Gastroesophageal sphincter (tissue), 4 donors: ENCODE data around the gene NOX3. TPM values are rescaled to one million over a fixed set of nuclear protein-coding genes. Genes with fewer than 3 reads are reported as not detected.

ENCODE experiments used
- ATAC-seq: fragments of 150-250 bp; one replicate; pipeline ENCODE4 v1.9.1; 2016; ENCODE audit warnings: mild to moderate bottlenecking, moderate library complexity
- H3K27ac ChIP-seq, 4 donors: fragments of 200-600 bp; sonication (generic) in 3 of 4; 1 replicate in 3 of 4; 2 replicates in 1 of 4; pipeline ENCODE4 v1.5.1; 2016 to 2019
- H3K27me3 ChIP-seq: fragments of 200-600 bp; sonication (generic); one replicate; pipeline ENCODE4 v1.5.1; 2019
- H3K36me3 ChIP-seq, 2 donors: fragments of 200-600 bp; sonication (generic); one replicate each; pipeline ENCODE4 v1.5.1; 2019; ENCODE audit warnings: control low read depth in 1 of 2
- H3K4me1 ChIP-seq, 3 donors: fragments of 200-600 bp; sonication (generic); 1 replicate in 2 of 3; 2 replicates in 1 of 3; pipeline ENCODE4 v1.5.1; 2016 to 2019; ENCODE audit warnings: control low read depth in 2 of 3
- H3K4me3 ChIP-seq, 2 donors: fragments of 200-600 bp; sonication (generic); one replicate each; pipeline ENCODE4 v1.5.1; 2019; ENCODE audit warnings: mild to moderate bottlenecking in 1 of 2, moderate library complexity in 1 of 2
- H3K9me3 ChIP-seq, 3 donors: fragments of 200-600 bp; sonication (generic); one replicate each; pipeline ENCODE4 v1.5.1; 2017 to 2019; ENCODE audit warnings: control low read depth in 2 of 3
- CTCF ChIP-seq, 4 experiments: fragments of 200-600 bp in 2 of 4; fragments of 450-650 bp in 2 of 4; sonication (generic) in 1 of 4; IDR thresholded peaks; one replicate each; pipeline ENCODE4 v1.5.1; 2017 to 2019; ENCODE audit warnings: antibody characterized with exemption in 4 of 4, mild to moderate bottlenecking in 2 of 4, moderate library complexity in 2 of 4
- EP300 ChIP-seq: sonication (generic); formaldehyde crosslinking; IDR thresholded peaks from one replicate; pipeline ENCODE4 v1.6.1; 2017; ENCODE audit warnings: antibody characterized with exemption, mild to moderate bottlenecking
- POLR2A ChIP-seq, 2 donors: fragments of 450-650 bp; IDR thresholded peaks; one replicate each; pipeline ENCODE4 v1.6.1; 2017; ENCODE audit warnings: antibody characterized with exemption in 2 of 2, mild to moderate bottlenecking in 2 of 2, moderate library complexity in 1 of 2
- POLR2AphosphoS5 ChIP-seq: sonication (generic); formaldehyde crosslinking; IDR thresholded peaks from one replicate; pipeline ENCODE4 v1.6.1; 2017; ENCODE audit warnings: antibody characterized with exemption
- WGBS, 2 donors: methylation state at CpG; one replicate each; pipeline ENCODE4 v1.1.5; 2018; ENCODE audit warnings: low coverage in 1 of 2; 5-methylcytosine and 5-hydroxymethylcytosine counted together
- total RNA-seq, 4 donors: library from RNA; depleted of rRNA; stranded (reverse); fragments of >200 nt; gene quantifications; one replicate each; pipeline ENCODE4 v1.1.0, GENCODE V29; 2016

NOX3 gene
- total RNA-seq, 4 donors from 2014 or later, result 0.54 TPM; not detected in 3

- no peak for ATAC-seq
- no peaks in the 10 kb centered on the region for H3K36me3 ChIP-seq
- TF ChIP-seq CTCF (IDR thresholded peaks at IDR 0.05), result no peak
- no peak for TF ChIP-seq EP300
- no peak for TF ChIP-seq POLR2A (IDR thresholded peaks at IDR 0.05)
- no peak for TF ChIP-seq POLR2AphosphoS5
Measured at GRCh38 chr6:155388591-155388990, 67.0 kb downstream of the NOX3 start.

GRCh38 chr6:155387481-155387880, 68.2 kb downstream of the NOX3 start:
- ATAC-seq, result no peak
- H3K4me3 ChIP-seq, result no peak overlapping the region
- H3K36me3 ChIP-seq, result no peaks in the 10 kb centered on the region
- WGBS, 2 donors, result 71 to 95% methylated on average over 1 to 2 of the region's 2 CpGs
- TF ChIP-seq CTCF (IDR thresholded peaks at IDR 0.05), result no peak
- TF ChIP-seq POLR2AphosphoS5, result no peak
- TF ChIP-seq POLR2A (IDR thresholded peaks at IDR 0.05), result no peak
- no peak for TF ChIP-seq EP300
- H3K4me1 ChIP-seq, result no peaks in the 10 kb centered on the region
- H3K27me3 ChIP-seq, result no peaks in the 10 kb centered on the region
- no peak overlapping the region for H3K27ac ChIP-seq
- no peaks in the 10 kb centered on the region for H3K9me3 ChIP-seq

More at GRCh38 chr6:155388591-155388990, 67.0 kb downstream of the NOX3 start:
- H3K4me3 ChIP-seq, result no peak overlapping the region
- H3K27ac ChIP-seq, result no peak overlapping the region
- H3K9me3 ChIP-seq, result no peaks in the 10 kb centered on the region
- H3K27me3 ChIP-seq, result no peaks in the 10 kb centered on the region
- H3K4me1 ChIP-seq, result no peaks in the 10 kb centered on the region

GRCh38 chr6:155384321-155384952, 71.2 kb downstream of the NOX3 start:
- no peaks in the 10 kb centered on the region for H3K36me3 ChIP-seq
- TF ChIP-seq EP300 (no peak), POLR2AphosphoS5 (no peak), CTCF (IDR thresholded peaks at IDR 0.05) (no peak), POLR2A (IDR thresholded peaks at IDR 0.05) (no peak)
- no peak overlapping the region for H3K4me3 ChIP-seq
- H3K9me3 ChIP-seq, result no peaks in the 10 kb centered on the region
- no peak for ATAC-seq
- H3K27me3 ChIP-seq, result no peaks in the 10 kb centered on the region
- WGBS, 2 donors, result 86 to 88% methylated on average over 12 to 14 of the region's 15 CpGs
- H3K4me1 ChIP-seq, result no peaks in the 10 kb centered on the region
- no peak overlapping the region for H3K27ac ChIP-seq

GRCh38 chr6:155383913-155384312, 71.7 kb downstream of the NOX3 start:
- no peak overlapping the region for H3K27ac ChIP-seq
- ATAC-seq, result no peak
- no peaks in the 10 kb centered on the region for H3K9me3 ChIP-seq
- no peak overlapping the region for H3K4me3 ChIP-seq
- no peaks in the 10 kb centered on the region for H3K4me1 ChIP-seq
- no peaks in the 10 kb centered on the region for H3K36me3 ChIP-seq
- H3K27me3 ChIP-seq, result no peaks in the 10 kb centered on the region
- WGBS, 2 donors, result 84 to 88% methylated on average over 5 of the region's 5 CpGs
- TF ChIP-seq EP300 (no peak), CTCF (IDR thresholded peaks at IDR 0.05) (no peak), POLR2AphosphoS5 (no peak), POLR2A (IDR thresholded peaks at IDR 0.05) (no peak)

- no peak overlapping the region for H3K4me3 ChIP-seq
- ATAC-seq, result no peak
- TF ChIP-seq POLR2AphosphoS5, result no peak
- no peak for TF ChIP-seq EP300
- no peak for TF ChIP-seq POLR2A (IDR thresholded peaks at IDR 0.05)
- TF ChIP-seq CTCF (IDR thresholded peaks at IDR 0.05), result no peak
- H3K27ac ChIP-seq, result no peak overlapping the region
- H3K36me3 ChIP-seq, result no peaks in the 10 kb centered on the region
- no peaks in the 10 kb centered on the region for H3K9me3 ChIP-seq
- H3K27me3 ChIP-seq, result no peaks in the 10 kb centered on the region
- H3K4me1 ChIP-seq, result no peaks in the 10 kb centered on the region
- 60 to 75% methylated on average over 2 to 3 of the region's 3 CpGs for WGBS, 2 donors
Measured at GRCh38 chr6:155382338-155382685, 73.3 kb downstream of the NOX3 start.
